HG03378 (cell line): ENCODE results near the gene ZNF644.
"Not testable (repeated sequence)": the region's sequence is repeated elsewhere in the genome, so short reads cannot be mapped to it uniquely, and the experiment has no call there.

Experiments
- ATAC-seq: cut with Tn5 transposase; IDR thresholded peaks from one replicate; pipeline ENCODE4 v1.9.1; 2021; ENCODE audit warnings: mild to moderate bottlenecking, moderate library complexity; ENCODE audit not compliant: unreplicated experiment

The ZNF644 gene

DNA sequence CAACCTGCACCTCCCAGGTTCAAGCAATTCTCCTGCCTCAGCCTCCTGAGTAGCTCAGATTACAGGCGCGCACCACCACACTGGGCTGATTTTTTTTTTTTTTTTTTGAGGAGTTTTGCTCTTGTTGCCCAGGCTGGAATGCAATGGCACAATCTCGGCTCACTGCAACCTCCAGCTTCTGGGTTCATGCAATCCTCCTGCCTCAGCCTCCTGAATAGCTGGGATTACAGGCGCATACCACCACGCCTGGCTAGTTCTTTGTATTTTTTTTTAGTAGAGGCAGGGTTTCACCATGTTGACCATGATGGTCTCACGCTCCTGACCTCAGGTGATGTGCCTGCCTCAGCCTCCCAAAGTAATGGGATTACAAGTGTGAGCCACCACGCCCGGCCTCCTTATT, 93.6 kb downstream of the ZNF644 start:
- ATAC-seq: not testable (repeated sequence)

DNA sequence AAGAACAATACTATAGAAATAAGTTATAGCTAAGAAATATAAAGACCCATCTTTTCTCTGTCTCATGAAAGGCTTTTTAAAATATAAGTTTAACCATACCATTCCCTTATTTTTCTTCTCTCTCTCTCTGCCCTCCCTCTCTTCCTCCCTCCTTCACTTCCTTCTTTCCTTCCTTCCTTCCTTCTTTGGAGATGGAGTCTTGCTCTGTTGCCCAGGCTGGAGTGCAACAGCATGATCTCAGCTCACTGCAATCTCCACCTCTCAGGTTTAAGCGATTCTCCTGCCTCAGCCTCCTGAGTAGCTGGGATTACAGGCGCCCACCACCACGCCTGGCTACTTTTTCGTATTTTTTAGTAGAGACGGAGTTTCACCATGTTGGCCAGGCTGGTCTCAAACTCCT, 94.2 kb downstream of the ZNF644 start:
- ATAC-seq: not testable (repeated sequence)

DNA sequence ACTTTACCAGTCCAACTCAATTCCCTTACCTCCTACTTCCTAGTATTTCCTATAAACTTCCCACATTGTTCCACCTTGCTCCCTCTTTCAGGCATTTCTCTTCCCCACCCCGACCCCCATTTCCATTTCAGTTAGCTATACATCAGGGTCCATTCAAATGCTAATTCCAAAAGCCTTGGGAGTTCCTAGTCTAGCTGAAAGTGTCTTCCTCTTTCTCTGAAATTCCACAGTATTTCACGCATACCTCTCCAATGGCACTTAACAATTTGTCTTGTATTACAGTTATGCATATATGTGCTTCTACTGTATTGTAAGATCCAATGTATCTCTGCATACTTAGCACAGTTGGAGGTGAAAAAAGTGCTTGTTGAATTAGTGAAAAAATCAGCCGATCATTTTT, 94.9 kb downstream of the ZNF644 start:
- ATAC-seq: no peak

DNA sequence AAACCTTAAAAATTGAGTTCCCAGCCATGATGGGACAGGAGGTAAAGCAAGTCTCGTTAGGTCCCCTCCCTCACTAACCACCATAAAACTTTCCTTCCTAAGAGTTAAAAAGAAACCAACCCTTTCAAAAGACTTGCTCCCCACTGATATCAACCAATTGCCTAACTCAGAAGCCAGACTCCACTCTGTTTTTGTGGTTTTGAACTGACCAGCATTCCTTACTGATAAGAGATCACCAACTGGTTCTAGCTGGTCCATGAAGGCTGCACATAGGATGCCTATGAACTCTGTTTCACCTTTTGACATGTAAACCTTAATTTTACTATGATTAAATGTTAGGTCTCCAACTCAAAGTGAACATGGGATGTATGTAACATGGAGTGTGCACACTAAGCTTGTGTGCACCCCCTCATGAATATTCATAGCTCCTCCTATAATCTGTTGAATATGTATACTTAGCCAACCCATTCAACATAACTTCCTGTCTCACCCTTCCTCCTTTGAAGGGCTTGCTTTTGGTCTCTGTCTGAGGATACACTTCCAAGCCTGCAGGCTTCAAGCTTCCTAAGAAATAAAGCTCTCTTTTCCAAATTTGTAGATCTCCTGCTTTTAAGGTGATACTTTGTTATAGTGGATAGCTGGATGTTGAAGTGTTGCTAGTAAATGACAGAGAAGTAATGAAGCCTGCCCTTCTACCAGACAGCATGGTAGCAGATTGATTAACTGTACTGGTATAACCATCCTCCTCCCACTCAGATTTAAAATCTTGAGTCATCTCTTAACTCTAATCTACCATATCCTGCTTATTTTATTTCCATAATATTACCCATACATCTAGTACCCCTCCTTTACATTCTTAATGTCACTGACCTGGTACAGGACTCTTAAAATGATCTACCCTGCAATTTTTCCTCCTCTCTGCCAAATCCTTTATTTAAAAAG, 95.6 kb downstream of the ZNF644 start:
- no peak for ATAC-seq

DNA sequence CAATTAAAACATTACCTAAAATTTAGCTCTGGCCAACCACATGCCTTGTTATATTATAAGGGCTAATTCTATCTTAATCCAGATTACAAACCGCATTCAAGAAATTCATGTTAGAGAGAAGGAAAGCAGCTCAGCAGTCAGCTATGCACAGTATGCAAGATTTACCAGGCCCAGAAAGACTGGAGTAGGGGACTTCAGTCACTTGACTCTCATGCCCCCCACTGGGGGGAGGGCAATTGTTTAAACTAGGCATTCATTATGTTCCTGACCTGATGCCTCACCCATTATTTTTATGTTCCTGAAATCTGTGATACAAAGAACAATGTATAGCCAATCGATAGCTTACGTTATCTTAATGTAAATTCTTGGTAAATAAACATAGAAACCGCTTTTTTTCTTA, 96.9 kb downstream of the ZNF644 start:
- no peak for ATAC-seq

DNA sequence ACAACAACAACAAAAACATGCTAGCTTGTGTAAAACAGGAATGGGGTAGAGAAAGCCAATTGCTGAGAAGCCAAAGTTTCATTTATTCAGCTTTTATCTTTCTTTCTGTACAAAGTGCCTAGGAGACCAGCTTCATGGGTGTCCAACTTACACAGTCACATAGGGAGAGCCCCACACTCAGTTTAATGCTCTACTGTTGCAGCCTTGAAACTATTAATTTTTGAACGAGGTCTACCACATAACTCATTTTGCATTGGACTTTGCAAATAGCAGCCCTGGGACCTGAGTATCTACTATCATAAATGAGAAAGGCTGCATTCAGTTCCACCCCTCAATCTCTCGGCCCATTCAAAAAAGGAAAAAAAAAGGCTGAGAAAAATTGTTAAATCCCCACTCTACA, 98.8 kb downstream of the ZNF644 start:
- no peak for ATAC-seq

DNA sequence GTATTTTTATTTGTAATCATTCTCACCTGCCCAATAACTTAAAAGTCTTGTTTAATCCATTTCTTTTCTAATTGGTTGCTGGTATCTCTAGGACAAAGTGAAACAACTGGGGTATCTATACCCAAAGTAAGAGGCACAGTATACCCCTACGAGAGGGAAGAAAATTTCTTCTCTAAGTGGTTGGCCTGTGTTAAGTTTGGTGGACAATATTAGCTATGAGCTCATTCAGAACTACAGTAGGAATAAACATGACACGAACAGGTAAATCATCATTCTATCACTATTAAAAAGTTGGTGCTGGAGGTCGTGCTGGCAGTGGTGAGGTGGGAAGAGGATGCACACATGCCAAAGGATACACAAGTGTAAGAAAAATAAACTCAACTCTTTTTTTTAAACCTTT, 99.6 kb downstream of the ZNF644 start:
- no peak for ATAC-seq

DNA sequence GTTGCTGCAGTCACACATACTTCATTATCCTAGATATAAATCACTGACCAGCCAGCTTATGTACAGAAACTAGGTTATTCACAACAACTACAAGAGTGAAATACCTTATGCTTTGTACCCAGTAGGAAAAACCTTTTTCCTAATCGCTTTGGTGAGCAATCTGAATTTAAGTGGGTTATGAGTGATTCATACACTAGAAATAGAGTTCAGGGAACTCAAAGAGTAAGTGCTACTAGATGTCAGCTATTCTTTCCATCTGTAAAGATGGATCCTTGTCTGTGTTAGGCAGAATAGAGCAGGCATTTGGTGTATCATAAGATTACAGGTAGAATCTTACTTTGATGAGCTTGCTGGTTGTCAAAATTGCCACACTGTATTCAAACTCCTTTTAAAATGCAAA, 101.9 kb downstream of the ZNF644 start:
- peak; percentile 17 for ATAC-seq

DNA sequence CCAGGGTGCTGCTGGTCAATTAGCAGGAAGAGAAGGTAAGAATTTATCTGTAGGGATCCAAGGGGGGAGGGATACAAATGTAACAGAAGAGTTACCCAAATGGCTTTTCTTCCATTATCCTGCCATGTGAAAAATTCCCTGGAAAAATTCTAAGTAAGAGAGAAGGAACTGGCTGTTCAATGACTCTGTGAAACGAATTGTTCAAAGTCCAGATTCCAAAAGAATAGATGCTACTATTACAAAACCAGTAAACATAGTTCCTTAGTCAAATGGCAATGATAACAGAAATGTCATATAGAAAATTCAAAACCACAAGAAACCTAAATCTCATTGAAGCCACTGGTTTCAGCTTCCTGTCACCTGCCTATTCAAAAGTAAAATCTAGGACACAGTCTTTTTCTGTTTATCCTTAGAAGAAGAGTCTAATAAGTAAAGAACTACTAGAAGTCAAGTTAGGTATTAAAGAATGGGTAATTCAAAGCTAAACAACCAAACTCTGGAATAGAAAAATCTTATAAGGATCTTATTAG, 102.6 kb downstream of the ZNF644 start:
- peak; percentile 71 for ATAC-seq

DNA sequence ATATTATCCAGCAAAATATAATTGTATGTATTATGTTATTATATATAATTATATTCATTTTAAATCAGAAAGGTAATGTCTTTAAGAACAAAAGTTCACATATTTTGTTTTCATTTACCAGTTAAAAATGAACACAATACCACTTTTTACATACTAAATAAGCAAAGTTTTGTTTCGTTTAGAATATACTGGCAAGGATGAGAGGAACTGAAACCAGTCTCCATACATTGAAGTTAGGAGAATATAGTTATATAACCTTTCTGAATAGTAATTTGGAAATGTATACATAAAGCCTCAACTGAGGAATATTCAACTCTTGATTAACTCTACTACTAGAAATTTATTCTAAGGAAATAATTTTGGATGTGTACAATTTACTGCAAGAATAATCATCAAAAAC, 110.5 kb downstream of the ZNF644 start:
- ATAC-seq: no peak

DNA sequence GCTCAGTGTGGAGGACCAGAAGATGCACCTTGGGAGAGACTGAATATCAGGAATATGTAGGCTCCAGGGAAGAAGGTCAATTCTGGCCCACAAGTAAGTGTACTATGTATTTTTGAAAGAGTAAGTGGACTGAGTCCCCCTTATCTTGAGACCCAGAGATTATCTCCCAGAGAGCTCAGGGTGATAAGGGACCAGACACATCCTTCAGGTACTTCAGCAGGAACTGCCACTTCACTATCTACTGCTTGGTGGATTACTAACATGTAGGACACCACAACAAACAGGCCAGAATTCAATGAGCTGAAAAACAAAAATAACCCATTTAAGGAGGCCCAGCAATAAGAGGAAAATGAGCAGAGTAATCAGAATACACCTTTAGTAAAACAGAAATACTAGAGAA, 119.2 kb downstream of the ZNF644 start:
- no peak for ATAC-seq

DNA sequence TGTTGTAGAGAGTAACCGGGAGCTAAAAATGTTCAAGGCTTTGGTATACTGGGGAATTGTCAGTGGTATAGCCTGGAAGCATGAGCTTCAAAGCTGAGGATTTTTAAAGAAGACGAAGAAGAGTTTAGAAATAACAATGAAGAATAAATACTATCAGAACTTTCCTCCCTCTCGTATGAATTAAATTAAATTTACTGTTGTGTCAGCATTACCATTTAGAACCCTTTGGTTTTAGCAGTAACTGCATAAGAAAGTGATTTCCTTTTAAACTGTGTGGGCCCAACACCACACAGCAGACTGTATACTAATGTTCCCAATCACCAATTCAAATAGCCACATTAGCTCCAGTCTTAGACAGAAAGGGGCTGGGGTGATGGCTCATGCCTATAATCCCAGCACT, 122.6 kb downstream of the ZNF644 start:
- no peak for ATAC-seq

DNA sequence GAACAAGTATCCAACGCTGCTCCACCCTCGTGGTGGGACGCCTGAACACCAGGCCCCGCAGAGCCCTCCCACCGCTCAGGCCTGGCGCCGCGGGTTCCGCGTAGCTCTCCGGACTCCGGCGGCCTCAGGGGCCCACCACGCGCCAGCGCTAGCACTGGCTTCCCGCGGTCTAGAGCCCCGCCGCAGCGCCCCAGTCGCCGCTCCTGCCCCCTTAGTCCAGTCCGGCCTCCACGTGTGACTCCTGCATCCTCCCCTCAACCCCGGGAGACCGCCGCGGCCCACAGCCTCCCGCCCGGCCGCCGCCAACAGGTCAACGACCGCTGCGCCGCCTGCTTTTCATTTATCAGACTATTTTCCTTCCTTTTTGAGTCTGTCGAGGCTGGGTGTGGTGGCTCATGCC, 128.2 kb downstream of the ZNF644 start:
- ATAC-seq: not testable (repeated sequence)

DNA sequence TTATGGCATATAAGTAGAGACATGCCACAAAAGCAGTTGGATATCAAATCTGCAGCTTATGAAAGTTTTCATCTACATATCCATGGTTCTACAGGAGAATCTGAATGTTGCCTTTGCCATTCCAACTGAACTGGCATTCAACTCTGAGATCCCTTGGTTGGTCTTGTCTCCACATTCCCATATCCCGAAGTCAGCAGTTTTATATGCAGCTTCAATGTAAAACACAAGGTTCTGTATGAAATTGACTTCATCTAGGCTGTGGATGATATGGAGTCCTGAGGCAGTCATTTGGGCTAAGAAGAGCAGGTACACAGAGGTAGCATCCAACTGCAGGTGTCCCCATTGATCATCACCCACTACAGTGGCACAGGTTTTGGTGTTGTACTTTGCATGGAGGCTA, 129.0 kb downstream of the ZNF644 start:
- ATAC-seq: not testable (repeated sequence)

DNA sequence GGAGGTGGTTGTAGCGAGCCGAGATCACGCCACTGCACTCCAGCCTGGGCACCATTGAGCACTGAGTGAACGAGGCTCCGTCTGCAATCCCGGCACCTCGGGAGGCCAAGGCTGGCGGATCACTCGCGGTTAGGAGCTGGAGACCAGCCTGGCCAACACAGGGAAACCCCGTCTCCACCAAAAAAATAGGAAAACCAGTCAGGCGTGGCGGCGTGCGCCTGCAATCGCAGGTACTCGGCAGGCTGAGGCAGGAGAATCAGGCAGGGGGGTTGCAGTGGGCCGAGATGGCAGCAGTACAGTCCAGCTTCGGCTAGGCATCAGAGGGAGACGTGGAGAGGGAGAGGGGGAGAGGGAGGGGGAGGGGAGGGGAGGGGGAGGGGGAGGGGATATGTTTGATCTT, 129.6 kb downstream of the ZNF644 start:
- ATAC-seq: not testable (repeated sequence)

DNA sequence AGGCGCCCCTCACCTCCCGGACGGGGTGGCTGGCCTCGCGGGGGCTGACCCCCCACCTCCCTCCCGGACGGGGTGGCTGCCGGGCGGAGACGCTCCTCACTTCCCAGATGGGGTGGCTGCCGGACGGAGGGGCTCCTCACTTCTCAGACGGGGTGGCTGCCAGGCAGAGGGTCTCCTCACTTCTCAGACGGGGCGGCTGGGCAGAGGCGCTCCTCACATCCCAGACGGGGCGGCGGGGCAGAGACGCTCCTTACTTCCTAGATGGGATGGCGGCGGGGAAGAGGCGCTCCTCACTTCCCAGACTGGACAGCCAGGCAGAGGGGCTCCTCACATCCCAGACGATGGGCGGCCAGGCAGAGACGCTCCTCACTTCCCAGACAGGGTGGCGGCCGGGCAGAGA, 130.1 kb downstream of the ZNF644 start:
- not testable (repeated sequence) for ATAC-seq

DNA sequence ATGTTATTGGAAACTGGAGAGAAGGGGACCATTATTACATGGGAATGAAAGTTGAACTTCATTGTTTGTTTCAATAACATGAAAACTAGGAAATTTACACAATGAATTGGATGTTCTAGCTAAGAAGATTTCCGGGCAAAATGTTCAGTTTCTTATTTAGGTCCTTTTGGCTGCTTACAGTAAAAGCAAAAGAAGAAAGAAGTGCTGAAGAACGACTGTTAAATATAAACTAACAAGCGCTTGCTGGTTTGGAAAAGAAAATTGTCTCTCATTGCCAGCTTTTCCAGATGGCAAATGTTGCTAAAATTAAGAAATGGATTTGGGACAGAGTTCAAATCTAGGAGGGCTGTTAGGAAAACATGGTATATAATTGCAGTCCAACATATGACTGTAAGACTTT, 139.6 kb downstream of the ZNF644 start:
- no peak for ATAC-seq

DNA sequence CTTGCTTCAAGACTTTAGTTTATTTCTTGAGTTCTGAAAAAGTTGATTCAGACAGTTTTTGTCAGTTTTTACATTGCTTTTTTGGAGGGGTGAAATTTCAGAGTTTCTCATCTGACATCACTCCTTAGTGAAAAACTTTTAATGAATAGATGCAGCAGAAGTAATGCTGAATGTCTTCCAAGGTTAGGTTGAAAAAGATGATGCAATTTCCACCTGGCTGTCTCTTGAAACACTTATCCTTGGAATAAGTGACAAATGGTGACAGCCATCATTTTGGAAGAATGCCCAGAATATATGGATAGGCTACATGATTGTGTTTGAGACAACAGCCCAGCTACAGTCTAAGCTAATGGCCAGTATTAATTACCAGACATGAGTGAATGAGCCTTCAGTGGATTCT, 140.8 kb downstream of the ZNF644 start:
- no peak for ATAC-seq

DNA sequence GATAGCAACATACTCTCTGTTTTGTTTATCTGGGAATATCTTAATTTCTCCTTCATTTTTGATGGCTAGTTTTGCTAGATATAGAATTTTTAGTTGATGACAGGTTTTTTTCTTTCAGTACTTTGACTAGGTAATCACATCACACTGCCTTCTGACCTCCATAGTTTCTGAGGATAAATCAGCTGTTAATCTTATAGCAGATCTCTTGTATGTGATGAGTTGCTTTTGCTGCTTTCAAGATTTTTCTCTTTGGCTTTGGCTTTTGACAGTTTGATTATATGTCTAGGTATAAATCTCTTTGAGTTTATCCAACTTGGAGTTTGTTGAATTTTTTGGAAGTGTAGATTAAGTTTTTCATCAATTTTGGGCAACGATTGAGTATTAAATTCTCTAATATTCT, 142.6 kb downstream of the ZNF644 start:
- no peak for ATAC-seq

DNA sequence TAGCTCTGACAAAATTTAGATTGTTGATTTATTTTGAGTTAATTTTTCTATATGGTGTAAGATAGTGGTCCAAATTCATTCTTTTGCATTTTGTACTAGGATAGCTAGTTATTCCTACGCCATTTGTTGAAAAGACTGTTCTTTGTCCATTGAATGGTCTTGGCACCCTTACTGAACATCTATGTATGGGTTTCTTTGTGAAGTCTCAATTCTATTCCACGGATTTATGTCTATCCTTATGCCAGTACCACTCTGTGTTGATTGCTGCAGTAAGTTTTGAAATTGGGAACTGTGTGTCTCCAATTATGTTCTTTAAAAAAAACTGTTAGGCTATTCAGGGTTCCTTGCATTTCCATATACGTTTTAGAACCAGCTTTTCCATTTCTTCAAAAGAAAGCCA, 145.7 kb downstream of the ZNF644 start:
- no peak for ATAC-seq
